GM19438 (cell line): ENCODE results near the gene SLC38A1.
"Not testable (repeated sequence)": the region's sequence is repeated elsewhere in the genome, so short reads cannot be mapped to it uniquely, and the experiment has no call there.

Experiments
- ATAC-seq: cut with Tn5 transposase; IDR thresholded peaks from one replicate; pipeline ENCODE4 v1.9.1; 2021; ENCODE audit warnings: low read depth; ENCODE audit not compliant: unreplicated experiment

The SLC38A1 gene

DNA sequence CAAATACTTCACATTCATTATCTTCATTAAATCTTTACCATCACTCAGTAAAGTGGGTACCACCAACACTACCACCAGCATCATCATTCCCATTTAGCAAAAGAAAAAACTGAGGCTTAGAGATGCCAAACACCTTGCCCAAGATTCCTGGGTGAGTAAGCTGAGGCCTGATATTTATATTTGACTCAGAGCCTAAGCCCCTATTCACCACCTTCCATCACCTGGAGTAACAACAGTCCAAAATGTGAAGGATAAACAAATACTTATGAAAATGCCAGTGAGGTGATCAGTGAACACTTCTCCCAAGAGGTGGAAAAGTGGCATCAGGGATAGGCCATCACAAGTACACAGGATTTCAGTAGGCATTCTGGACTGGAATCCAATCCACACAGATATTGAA lies 3.7 kb downstream of the SLC38A1 start:
- no peak for ATAC-seq

DNA sequence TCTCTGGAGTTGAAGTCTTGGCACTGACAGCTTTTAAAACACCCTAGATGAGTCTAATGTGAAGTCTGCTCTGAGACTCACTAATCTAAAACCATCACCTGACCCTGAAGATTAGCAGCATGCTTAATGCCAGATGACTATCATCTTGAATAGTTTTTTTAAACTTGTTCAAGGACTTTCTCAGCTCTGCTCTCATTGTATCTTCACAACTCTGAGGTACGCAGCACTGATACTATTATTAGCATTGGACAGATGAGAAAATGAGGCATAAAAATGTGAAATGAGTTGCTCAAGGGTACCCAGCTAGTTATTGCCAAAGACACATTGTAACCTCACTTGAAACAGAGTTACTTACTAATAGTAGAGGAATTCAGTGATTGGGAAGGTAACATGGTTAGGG lies 4.8 kb downstream of the SLC38A1 start:
- ATAC-seq, result no peak

DNA sequence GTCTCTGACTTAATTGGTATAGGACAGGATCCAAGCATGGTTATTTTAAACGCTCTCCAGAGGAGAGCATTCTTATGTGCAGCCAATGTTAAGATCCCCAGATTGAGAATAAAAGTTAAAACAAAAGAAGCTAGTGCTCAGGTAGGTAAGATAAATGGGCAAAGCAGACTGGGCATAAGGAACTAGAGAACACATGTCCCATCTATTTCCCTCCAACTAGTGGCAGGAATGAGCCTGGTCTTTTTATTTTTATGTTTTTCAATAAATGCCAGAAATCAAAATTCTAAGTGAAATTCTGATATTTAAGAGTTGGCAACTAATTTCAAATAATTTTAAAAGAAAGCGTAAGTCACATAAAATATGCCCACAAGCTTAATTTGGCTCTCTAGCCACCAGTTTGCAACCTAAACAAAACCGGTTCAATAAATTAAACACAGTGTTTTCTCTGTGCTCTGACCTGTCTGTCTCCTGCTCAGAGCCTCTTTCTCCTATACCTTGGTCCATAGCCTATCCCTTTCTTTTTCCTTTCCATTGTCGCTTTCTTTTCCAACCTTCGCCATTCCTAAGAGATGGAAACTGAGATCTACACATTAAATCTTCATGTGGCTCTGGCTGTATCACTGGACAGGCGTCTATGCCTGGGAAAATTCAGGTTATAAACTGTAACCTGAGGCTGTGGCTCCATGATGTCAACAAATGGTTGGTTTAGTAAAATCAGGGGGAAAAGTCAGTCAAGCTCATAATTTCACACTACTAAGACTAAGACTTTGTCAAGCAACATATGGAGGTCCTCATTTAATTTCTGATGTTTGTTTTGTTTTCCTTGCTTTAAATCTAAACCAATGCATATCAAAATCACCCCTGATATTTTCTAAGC lies 5.5 kb downstream of the SLC38A1 start:
- ATAC-seq, result no peak

DNA sequence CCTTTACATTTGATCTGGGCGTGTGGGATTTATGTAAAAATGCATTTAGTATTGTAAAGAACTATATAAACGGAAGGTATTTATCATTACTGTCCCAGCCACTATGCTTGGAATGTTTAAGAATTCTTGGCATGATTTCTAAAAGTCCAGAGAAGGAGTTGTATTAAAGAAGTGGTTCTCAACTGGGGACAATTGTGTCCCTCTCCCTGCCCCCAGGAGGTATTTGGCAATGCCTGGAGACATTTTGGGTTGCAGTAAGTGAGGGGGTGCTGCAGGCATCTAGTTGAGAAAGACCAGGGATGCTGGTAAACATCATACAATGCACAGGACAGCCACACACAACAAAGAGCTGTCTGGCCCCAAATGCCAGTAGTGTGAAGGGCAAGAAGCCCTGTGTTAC lies 7.2 kb downstream of the SLC38A1 start:
- no peak for ATAC-seq

DNA sequence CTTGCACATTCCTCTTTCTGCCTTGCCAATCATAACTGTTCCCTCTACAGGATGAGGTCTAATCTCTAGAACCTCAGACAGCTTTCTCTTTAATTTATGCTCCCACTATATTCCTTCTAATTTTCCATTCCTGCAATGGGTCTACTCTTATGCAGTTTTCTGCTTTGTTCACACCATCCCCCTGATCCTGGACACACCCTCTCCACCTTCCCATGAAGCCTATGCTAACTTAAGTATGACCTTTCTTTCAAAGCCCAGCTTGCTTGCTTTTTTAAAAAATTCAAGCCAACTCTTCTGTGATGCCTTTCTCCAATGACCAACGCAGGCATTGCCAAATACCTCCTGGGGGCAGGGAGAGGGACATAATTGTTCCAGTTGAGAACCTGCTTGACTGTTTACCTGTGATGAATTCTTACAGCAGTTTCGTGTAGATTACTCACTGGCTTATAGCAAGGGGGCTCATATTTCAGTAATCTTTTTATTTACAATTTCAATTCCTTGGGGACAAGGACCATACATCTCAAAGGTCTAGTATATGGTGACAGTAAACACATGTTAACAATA lies 7.8 kb downstream of the SLC38A1 start:
- ATAC-seq, result no peak

DNA sequence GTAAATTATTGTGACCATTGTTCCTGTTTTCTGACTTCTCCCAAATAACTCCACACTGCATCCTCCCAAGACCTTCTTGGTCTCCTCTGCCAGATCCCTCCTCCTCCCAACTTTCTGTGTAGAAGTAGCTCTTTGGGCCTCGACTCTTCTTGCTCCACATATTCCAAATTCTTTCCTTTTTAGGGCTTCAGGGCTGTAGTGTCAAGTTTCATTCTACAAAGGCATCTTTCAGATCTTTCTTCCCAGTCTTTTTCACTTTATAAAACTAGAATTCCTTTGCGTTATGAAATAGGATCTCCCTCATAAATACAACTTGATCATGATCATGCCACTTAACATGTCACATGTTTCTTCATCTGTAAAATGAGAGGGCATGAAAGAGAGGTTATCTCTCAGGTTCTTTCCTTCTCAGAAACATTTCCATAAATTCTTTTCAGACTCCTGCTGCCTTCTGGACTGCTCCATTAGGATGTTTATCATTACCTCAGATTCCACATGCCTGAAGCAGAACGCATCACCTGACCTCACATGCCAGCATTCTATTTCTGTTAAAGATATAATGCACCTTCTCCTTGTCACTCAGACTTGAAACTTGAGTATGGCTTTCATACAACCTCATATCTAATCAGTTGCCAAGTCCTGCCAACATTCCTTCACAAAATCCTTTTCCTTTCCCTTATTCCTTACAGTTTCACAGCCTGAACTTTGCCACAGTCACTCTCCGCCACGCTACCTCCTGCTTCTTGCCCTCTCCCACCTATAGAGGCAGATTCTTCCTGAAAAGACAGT lies 8.5 kb downstream of the SLC38A1 start:
- no peak for ATAC-seq

DNA sequence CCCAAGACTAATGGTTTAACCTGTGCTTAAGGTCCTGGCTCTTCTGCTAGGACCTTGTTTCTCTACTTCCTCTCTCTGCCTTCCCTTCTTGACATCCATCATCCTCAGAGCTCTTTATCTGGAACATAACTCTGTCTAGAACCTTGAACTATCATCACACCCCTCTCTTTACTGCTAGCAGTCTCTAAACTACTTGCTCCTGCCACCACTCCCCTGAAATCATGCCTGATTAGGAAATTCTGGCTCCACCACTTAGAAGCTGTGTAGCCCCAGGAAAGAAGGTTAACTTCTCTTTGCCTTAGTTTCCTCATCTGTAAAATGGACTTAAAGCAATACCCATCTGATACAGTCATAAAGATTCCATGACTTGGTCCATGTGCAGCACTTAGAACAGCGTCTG lies 9.1 kb downstream of the SLC38A1 start:
- no peak for ATAC-seq

DNA sequence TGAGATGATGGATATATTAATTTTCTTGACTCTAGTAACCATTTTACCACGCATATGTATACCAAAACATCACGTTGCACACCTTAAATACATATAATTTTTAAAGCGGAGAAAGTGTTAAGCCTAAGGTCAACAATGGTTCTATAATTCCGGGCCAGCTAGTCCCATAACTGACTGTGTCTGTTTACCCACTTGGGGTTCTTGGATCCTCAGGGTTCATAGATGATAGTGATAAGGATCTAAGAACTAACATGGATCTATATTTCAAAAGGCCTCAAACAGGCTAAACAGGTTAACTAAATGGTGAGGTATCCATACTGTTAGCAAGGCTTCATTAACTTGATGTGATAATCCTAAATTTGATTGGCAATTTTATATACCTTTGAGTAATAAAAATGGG lies 9.8 kb downstream of the SLC38A1 start:
- no peak for ATAC-seq

DNA sequence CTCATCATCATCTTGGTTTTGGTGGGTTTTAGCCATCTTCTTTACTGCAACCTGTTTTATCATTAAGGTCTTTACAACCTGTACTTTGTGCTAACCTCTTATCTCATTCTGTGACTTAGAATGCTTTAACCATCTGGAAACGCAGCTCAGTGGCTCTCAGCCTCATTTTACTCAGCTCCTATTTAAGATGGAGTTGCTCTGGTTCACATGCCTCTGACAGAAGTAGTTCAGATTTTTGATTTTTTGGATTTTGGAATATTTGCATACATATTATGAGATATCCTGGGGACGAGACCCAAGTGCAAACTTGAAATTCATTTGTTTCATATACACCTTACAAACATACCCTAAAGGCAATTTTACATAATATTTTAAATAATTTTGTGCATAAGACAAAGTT lies 10.7 kb downstream of the SLC38A1 start:
- no peak for ATAC-seq

DNA sequence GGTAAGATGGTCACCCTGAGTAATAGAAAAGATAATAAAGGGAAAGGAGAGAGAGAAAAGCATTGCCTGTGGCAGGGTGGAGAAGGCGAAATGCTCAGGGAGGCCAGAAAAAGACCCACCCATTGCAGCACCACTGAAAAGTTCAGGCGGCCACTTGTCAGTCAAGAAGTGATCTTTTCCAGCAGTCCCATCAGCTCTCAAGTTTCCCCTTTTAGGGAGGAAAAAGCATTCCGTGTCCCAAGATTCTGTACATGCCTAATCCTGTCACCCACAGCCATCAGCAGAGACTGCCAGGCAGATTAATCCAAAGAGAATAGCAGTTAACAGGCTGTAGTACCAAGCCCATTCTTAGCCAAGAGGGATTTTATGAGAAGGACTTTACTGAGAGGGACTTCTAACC lies 11.9 kb downstream of the SLC38A1 start:
- ATAC-seq, result no peak

DNA sequence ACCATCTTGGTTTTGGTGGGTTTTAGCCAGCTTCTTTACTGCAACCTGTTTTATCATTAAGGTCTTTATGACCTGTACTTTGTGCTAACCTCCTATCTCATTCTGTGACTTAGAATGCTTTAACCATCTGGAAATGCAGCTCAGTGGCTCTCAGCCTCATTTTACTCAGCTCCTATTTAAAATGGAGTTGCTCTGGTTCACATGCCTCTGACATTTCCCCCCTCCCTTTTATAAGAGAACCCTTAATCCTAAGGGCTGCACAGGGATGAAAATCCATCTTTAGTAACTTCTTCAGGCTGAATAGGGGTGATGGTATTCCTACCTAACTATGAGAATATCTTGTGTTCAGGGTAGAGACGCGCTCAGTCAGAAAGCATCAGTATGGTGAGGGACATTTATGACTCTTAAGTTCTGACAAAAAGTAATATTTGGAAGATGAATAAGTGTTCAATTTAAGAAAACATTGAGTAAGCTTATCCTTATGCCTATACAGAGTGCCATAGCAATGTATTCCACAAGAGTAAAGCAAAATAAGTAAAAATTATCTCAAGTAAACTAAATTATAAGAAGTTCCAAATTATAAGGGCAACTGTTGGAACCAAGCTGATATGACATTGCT lies 15.2 kb downstream of the SLC38A1 start:
- ATAC-seq, result no peak

DNA sequence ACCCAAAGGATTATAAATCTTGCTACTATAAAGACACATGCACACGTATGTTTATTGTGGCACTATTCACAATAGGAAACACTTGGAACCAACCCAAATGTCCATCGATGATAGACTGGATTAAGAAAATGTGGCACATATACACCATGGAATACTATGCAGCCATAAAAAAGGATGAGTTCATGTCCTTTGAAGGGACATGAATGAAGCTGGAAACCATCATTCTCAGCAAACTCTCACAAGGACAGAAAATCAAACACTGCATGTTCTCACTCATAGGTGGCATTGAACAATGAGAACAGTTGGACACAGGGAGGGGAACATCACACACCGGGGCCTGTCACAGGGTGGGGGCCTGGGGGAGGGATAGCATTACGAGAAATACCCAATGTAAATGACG lies 16.8 kb downstream of the SLC38A1 start:
- ATAC-seq, result not testable (repeated sequence)

DNA sequence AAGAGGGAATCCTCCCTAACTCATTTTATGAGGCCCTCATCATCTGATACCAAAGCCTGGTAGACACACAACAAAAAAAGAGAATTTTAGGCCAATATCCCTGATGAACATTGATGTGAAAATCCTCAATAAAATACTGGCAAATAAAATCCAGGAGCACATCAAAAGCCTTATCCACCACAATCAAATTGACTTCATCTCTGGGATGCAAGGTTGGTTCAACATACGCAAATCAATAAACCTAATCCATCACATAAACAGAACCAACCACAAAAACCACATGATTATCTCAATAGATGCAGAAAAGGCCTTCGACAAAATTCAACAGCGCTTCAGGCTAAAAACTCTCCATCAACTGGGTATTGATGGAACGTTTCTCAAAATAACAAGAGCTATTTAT lies 18.9 kb downstream of the SLC38A1 start:
- not testable (repeated sequence) for ATAC-seq

DNA sequence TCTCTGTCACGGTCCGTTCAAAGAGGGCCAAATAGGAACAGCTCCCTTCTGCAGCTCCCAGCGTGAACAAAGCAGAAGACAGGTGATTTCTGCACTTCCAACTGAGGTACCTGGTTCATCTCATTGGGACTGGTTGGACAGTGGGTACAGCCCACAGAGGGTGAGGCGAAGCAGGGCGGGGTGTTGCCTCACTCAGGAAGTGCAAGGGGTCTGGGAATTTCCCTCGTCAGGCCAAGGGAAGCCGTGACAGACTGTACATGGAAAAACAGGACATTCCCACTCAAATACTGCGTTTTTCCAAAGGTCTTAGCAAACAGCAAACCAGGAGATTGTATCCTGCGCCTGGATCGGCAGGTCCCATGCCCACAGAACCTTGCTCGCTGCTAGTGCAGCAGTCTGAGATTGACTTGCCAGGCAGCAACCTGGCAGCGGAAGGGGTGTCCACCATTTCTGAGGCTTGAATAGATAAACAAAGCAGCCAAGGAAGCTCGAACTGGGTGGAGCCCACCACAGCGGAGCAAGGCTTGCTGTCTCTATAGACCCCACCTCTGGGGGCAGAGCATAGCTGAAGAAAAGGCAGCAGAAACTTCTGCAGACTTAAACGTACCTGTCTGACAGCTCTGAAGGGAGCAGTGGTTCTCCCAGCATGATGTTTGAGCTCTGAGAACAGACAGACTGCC lies 22.7 kb downstream of the SLC38A1 start:
- no peak for ATAC-seq

DNA sequence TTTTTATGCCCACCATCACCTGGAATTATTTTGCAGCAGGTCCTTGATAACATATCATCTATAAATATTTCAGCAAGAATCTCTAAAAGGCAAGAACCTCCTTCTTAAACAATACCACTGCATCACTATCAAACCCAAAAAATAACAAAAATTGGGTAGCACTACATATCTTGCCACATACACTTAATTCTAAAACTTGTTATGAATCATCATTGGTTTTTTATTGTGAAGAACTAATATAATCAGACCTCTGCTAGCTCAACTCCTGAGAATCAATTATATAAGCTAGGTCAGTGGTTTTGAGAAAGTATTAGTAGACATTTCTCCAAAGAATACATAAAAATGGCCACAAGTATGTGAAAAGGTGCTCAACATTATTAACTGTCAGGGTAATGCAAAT lies 23.8 kb downstream of the SLC38A1 start:
- no peak for ATAC-seq

DNA sequence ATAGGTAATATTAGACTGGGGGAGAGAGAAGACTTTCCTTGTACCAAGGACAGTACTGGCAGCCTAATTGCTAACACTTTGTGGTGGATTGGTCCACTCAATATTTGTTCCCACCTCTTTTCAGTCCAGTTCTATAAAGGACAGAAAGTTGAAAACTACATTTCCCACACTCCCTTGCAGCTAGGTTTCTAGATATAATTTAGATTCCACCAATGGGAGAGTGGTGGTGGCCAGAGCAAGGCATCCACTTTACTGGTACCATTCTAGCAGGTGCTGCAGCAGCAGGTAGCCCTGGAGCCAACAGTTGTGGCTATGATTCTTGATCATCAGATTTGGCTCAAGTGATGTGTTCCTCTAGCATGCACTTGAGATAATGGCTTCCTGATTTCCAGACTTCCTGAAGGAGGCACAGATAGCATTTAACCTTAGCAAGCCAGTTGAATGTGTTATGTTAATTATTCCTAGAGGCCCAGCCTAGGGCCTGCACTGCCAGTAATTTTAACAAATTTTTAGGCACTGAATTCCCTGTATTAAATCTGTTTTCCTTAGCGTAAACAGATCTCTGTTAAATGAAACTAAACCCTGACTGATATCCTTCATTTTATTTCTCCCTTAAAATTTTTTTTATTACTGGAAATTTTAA lies 24.4 kb downstream of the SLC38A1 start:
- no peak for ATAC-seq

DNA sequence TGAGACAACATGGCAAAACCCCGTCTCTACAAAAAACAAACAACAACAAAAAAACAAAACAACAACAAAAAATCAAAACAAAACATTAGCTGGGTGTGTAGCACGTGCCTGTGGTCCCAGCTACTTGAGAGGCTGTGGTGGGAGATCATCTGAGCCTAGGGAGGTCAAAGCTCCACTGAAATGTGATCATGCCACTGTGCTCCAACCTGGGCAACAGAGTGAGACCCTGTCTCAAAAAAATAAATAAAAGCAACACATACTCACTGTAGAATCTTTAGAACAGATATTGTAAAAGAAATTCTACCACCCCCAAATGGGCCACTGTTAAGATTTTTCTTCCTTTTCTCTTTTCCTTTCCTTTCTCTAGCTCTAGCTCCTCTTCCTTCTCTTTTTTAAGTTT lies 26.3 kb downstream of the SLC38A1 start:
- no peak for ATAC-seq

DNA sequence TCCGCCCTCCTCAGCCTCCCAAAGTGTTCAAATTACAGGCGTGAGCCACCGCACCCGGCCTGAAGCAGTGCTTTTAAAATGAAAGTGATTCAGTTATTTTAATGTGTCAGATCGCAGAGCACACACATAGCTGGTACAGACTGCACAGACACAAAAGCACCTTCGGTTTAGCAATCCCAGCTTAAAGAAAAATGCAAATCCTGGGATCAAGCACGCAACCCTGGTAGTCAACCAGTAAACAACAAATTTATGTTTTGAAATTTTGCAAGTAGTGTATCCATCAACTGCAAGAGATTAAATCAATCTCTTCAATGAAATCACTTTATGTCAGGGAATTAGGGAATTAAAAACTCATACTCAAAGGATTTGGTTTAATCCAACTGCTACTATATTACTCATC lies 28.4 kb downstream of the SLC38A1 start:
- no peak for ATAC-seq

DNA sequence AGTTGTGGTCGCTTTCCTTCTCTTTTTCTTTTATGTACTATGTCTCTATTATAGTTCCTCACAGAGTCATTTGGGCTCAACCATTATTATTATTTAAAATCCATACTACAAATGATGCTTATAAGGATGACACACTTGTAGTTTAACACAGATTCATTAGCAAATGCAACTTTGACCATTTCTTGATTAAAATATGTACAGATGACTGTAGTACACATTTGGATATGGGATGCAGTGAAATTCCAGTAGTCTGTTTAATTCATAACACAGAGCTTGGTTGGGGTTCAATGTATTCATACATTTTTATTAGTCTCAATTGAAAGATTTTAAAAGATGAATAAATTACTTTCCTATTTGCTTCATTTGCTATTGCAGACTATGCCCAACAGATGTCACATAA lies 30.0 kb downstream of the SLC38A1 start:
- no peak for ATAC-seq

DNA sequence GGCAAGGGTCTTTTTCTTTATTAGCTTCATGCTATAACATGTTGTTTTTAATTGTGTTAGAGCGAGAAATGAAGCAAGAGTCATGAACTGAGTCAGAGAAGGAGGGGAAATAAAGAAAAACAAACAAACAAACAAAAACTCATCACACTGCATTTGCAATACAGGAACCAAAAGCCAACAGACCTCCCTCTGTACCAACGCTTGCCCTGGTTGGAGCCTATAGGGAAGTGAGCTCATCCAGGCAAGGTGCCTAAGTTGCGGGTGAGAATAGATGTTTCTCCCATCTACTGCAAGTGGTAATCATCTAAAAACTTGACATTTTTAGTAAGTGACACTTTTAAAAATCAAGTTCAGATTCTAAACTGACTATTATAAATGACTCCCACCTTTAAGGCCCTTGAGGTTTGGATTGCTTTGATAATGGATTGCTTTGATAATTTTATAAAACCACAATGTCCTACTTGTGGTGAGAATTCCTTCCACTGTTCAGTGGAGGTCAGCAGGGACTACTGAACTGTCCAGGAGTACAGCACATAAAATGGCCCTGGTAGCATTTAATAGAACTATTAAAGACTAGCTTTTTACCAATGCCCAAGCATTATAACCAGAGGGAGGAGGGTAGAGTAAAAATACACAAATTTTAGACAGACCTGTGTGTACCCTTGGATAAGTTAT lies 31.3 kb downstream of the SLC38A1 start:
- no peak for ATAC-seq
